Measurements from ENCODE around the gene CEP68. TPM values are rescaled to one million over a fixed set of nuclear protein-coding genes. Genes with fewer than 3 reads are reported as not detected.

CEP68 gene
- total RNA-seq, 1 donor from 2014 or later: 20.9 TPM

- DNase-seq (ENCODE audit: low spot score): no peak
Measured at GRCh38 chr2:65077898-65078297, 21.7 kb downstream of the CEP68 start.

DNA sequence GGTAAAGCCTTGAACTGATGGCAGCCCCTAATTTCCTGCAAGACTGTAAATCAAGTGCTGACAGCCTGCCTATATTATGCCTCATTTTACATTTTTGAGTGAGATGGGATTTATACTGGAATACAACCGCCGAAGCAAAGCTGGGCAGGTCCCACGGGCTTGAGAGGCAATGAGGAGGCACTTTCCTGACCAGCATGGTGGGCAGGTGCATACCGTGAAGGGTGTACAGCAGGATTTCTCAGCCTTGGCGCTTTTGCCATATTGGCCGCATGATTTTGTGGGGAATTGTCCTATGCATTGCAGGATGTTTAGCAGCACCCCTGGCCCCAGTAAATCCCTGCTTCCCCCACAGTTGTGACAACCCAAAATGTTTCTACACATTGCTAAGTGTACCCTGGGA, 22.8 kb downstream of the CEP68 start:
- DNase-seq (ENCODE audit: low spot score): no peak

DNA sequence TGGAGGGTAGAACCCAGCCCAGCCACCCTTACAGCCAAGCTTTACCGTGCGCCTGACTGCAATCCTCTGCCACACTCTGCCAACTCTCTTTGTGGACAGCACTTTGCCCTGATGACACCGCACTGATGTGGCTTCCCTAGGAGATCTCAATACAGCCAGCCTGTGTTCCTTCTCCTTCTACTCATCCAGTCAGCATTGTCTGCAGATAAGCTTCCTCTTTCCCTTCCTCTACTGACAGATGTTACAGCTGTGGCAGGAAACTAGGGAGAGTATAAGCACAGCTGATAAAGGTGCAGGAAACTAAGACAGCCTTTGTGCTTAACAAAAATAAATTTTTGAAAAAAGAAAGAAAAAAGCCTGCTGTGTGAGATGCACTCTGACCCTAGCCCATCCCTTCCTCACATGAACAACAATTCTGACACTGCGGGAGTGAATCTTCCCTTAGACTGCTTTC, 25.0 kb downstream of the CEP68 start:
- peak; percentile 37 for DNase-seq (ENCODE audit: low spot score)

GRCh38 chr2:65085148-65085547, 28.9 kb downstream of the CEP68 start:
- DNase-seq (ENCODE audit: low spot score): no peak

GRCh38 chr2:65092791-65093190, 36.6 kb downstream of the CEP68 start:
- DNase-seq (ENCODE audit: low spot score): no peak

GRCh38 chr2:65093211-65093610, 37.0 kb downstream of the CEP68 start:
- no peak for DNase-seq (ENCODE audit: low spot score)

- no peak for DNase-seq (ENCODE audit: low spot score)
Measured at GRCh38 chr2:65096948-65097347, 40.7 kb downstream of the CEP68 start.

- no peak for DNase-seq (ENCODE audit: low spot score)
Measured at GRCh38 chr2:65097844-65098243, 41.6 kb downstream of the CEP68 start.

GRCh38 chr2:65098741-65099140, 42.5 kb downstream of the CEP68 start:
- DNase-seq (ENCODE audit: low spot score): no peak

DNA sequence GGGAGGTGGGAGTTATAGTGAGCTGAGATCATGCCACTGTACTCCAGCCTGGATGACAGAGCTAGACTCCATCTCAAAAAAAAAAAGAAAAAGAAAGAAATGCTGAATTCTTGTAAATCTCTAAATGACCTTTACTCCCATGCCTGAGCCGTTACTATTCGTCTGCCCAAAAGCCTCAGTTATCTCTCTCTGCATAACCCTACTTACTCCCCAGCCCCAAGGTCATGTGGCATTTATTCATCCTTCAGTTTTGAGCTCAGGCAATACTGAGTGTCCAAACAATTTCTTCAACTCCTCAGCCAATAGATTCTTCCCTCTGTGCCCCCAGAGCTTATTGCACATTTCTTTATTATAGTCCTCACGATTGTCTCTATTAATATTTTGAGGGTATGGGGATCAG, 44.9 kb downstream of the CEP68 start:
- DNase-seq (ENCODE audit: low spot score): no peak

DNA sequence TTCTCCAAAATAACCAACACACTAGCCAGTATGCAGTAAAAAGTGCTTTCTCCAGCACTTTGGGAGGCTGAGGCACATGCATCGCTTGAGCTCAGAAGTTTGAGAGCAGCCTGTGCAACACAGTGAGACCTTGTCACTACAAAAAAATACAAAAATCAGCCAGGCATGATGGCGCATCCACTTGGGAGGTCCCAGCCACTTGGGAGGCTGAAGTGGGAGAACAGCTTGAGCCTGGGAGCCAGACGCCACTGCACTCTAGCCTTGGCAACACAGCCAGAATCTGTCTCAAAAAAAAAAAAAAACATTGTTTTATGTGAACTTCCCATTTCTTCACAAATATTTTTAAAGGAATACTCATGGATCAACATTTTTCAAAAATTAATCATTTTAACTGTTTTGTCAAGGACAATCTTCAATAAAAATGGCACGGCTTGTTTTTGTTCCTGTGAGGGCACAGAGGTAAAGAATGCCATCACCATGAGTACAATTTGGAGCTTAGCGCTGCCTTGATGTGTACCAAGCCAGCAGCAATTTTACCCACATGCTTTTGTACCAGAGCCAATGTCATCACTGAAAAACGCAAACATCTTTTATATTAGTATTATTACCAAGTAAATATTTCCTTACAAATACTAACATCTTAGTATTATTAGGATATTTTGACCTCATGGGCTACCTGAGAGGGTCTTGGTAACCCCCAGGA, 46.9 kb downstream of the CEP68 start:
- DNase-seq (ENCODE audit: low spot score): no peak

- DNase-seq (ENCODE audit: low spot score): no peak
Measured at GRCh38 chr2:65107530-65107929, 51.3 kb downstream of the CEP68 start.

DNA sequence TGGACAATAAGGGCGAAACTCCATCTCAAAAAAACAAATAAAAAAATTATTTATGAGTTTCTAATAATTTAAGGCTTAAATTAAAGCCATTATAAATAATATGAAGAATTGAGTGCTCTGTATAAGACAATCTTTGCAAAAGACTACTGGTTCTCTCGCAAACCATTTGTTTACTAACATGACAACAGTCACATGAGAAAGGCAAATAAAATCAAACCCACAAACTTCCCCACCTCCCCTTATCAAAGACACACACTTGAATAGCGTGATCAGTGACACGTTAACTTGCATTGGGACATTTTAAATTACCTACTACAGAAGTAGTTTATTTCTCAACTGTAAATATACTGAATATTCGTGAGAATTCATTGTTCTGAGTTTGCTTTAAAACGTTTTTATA, 52.6 kb downstream of the CEP68 start:
- no peak for DNase-seq (ENCODE audit: low spot score)

- no peak for DNase-seq (ENCODE audit: low spot score)
Measured at GRCh38 chr2:65112633-65113032, 56.4 kb downstream of the CEP68 start.

DNA sequence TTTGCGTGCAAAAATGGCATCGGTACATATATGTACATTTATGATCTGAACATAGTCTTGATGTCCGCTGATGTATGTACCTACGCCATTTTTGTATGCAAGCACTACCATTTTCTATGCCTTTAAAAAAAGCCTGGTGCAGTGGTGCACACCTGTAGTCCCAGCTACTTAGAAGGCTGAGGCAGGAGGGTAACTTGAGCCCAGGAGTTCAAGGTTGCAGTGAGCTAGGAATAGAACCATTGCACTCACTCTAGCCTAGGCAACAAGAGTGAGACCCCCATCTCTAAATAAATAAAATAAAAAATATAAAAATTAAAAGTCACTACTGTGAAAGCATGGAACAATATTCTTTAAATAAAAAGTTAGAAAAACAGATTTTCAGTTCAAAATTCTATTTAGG, 57.0 kb downstream of the CEP68 start:
- no peak for DNase-seq (ENCODE audit: low spot score)

- DNase-seq (ENCODE audit: low spot score): no peak
Measured at GRCh38 chr2:65113816-65114215, 57.6 kb downstream of the CEP68 start.

- DNase-seq (ENCODE audit: low spot score): no peak
Measured at GRCh38 chr2:65114921-65115320, 58.7 kb downstream of the CEP68 start.

GRCh38 chr2:65116645-65117044, 60.4 kb downstream of the CEP68 start:
- no peak for DNase-seq (ENCODE audit: low spot score)

- DNase-seq (ENCODE audit: low spot score): no peak
Measured at GRCh38 chr2:65120990-65121693, 64.9 kb downstream of the CEP68 start.

GRCh38 chr2:65122313-65122712, 66.1 kb downstream of the CEP68 start:
- no peak for DNase-seq (ENCODE audit: low spot score)

DNA sequence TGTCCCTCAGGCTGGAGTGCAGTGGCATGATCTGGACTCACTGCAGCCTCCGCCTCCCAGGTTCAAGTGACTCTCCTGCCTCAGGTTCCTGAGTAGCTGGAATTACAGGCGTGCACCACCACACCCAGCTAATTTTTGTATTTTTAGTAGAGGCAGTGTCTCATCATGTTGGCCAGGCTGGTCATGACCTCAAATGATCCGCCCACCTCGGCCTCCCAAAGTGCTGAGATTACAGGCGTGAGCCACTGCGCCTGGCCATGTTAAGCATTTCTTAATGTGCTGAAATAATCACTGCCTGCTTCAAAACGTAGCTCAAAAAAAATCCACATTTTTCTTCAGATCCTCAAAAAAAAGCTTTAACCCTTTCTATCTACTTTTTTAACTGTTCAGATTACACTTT, 69.2 kb downstream of the CEP68 start:
- peak; percentile 12 for DNase-seq (ENCODE audit: low spot score)

GRCh38 chr2:65128297-65129190, 72.3 kb downstream of the CEP68 start:
- DNase-seq (ENCODE audit: low spot score): peak; percentile 30

Data from umbilical cord (tissue), 2 donors.